ENCODE data around the gene TAGLN3. TPM values are rescaled to one million over a fixed set of nuclear protein-coding genes. Genes with fewer than 3 reads are reported as not detected.

Gene TAGLN3
- polyA plus RNA-seq, 12 donors: 2.9 to 6.3 (median 3.5) TPM; not detected in 2

GRCh38 chr3:111972891-111973290 is 25.8 kb upstream of the TAGLN3 start:
- no peak for DNase-seq

GRCh38 chr3:111975131-111975530 is 23.6 kb upstream of the TAGLN3 start:
- DNase-seq: no peak

- no peak for DNase-seq
These were observed 22.5 kb upstream of the TAGLN3 start for GRCh38 chr3:111976254-111976653.

- peak; percentile 99 for DNase-seq
These were observed 19.9 kb upstream of the TAGLN3 start, which contains the start of gene ABHD10 for GRCh38 chr3:111978583-111979433. Gene ABHD10, plus strand, starts transcription at chr3:111979026. Its CDS starts 36 bp downstream, at chr3:111979062.

- DNase-seq: peak; percentile 37
These were observed 19.2 kb upstream of the TAGLN3 start for GRCh38 chr3:111979434-111980038.

- DNase-seq: no peak
These were observed 17.8 kb upstream of the TAGLN3 start for GRCh38 chr3:111980716-111981456.

- no peak for DNase-seq
These were observed 17.3 kb upstream of the TAGLN3 start for GRCh38 chr3:111981457-111981763.

GRCh38 chr3:111984636-111985298 is 14.0 kb upstream of the TAGLN3 start:
- no peak for DNase-seq

- no peak for DNase-seq
These were observed 11.9 kb upstream of the TAGLN3 start for GRCh38 chr3:111986800-111987199.

- no peak for DNase-seq
These were observed 9.6 kb upstream of the TAGLN3 start for GRCh38 chr3:111989061-111989678.

GRCh38 chr3:111993038-111993437 is 5.7 kb upstream of the TAGLN3 start:
- no peak for DNase-seq

GRCh38 chr3:111999484-112000324 is 982 bp downstream of the TAGLN3 start:
- DNase-seq: no peak

- DNase-seq: no peak
These were observed 1.6 kb downstream of the TAGLN3 start for GRCh38 chr3:112000367-112000771.

- DNase-seq: no peak
These were observed 2.2 kb downstream of the TAGLN3 start for GRCh38 chr3:112000966-112001365.

GRCh38 chr3:112001526-112001925 is 2.8 kb downstream of the TAGLN3 start:
- DNase-seq: no peak

- DNase-seq: no peak
These were observed 3.6 kb downstream of the TAGLN3 start for GRCh38 chr3:112002096-112002971.

GRCh38 chr3:112003321-112004080 is 4.8 kb downstream of the TAGLN3 start:
- no peak for DNase-seq

- DNase-seq: no peak
These were observed 5.5 kb downstream of the TAGLN3 start for GRCh38 chr3:112004187-112004586.

- DNase-seq: no peak
These were observed 5.9 kb downstream of the TAGLN3 start for GRCh38 chr3:112004669-112005068.

All from muscle of arm (tissue), 12 donors.